GM12878 (cell line): ENCODE results near the gene SUFU. TPM values are rescaled to one million over a fixed set of nuclear protein-coding genes. Genes with fewer than 3 reads are reported as not detected.

Experiments
- ATAC-seq: fragments of 200-7000 bp; cut with Tn5 transposase; 3 replicates; pipeline ENCODE4 v1.9.1; 2020; ENCODE audit warnings: mild to moderate bottlenecking, moderate library complexity
- BruUV-seq: library from RNA; stranded (reverse); fragments of 400-500 nt; replicated peaks from 2 replicates; lab custom pipeline; 2021; lab: Mats Ljungman, UMichigan
- CTCF ChIA-PET: fragments of 300-600 bp; sonication (Branson Sonifier 250); formaldehyde crosslinking; extraction: SDS; loops from one replicate; lab custom pipeline; 2021; ENCODE audit warnings: inconsistent platforms; lab: Yijun Ruan, JAX
- POLR2A ChIA-PET: fragments of 350-600 bp; formaldehyde crosslinking; extraction: SDS; loops from one replicate; lab custom pipeline; 2021; ENCODE audit warnings: inconsistent platforms; lab: Charles Lee
- RAD21 ChIA-PET: fragments of 300-600 bp; sonication (Branson Sonifier 250); formaldehyde crosslinking; loops from one replicate; lab custom pipeline; 2023; ENCODE audit warnings: antibody characterized with exemption; ENCODE audit not compliant: unreplicated experiment; lab: Charles Lee
- SMC1A ChIA-PET: fragments of 300-600 bp; sonication (Branson Sonifier 250); formaldehyde crosslinking; loops from one replicate; lab custom pipeline; 2023; ENCODE audit not compliant: unreplicated experiment, uncharacterized antibody; lab: Charles Lee
- DNase-seq: peaks from one replicate; pipeline ENCODE4 v3.0.0-alpha.2; 2011; ENCODE audit warnings: low read depth, low spot score
- FAIRE-seq: peaks from 3 replicates; lab custom pipeline; 2011; peaks lifted over from hg19 to GRCh38; lab: Jason Lieb, UNC
- H2AFZ ChIP-seq: 2 replicates; pipeline ENCODE4 v1.6.0; 2011; ENCODE audit warnings: low read depth, low read length, control low read depth; ENCODE audit not compliant: control insufficient read depth
- H3K27ac ChIP-seq: 2 replicates; pipeline ENCODE4 v1.5.1; 2011; ENCODE audit warnings: control low read depth; ENCODE audit not compliant: control insufficient read depth, insufficient read depth
- H3K27me3 ChIP-seq, 2 experiments: replicated peaks in 1 of 2; 2 replicates each; pipeline versions ENCODE4 v1.6.0 to v1.6.1; 2011; ENCODE audit warnings: low read length in 1 of 2; ENCODE audit not compliant: control insufficient read depth in 2 of 2, insufficient read depth in 2 of 2
- H3K36me3 ChIP-seq, 2 experiments: 2 replicates each; pipeline ENCODE4 v1.5.1; 2011; ENCODE audit warnings: low read length in 1 of 2; ENCODE audit not compliant: control insufficient read depth in 2 of 2, insufficient read depth in 2 of 2
- H3K4me1 ChIP-seq: 2 replicates; pipeline ENCODE4 v1.6.1; 2011; ENCODE audit warnings: mild to moderate bottlenecking, low read length, moderate library complexity, mixed read lengths; ENCODE audit not compliant: control insufficient read depth, insufficient read depth
- H3K4me2 ChIP-seq: 2 replicates; pipeline ENCODE4 v1.6.0; 2011; ENCODE audit warnings: control low read depth; ENCODE audit not compliant: control insufficient read depth, insufficient read depth
- H3K4me3 ChIP-seq: fragments of 200-600 bp; sonication (generic); 2 replicates; pipeline ENCODE4 v1.5.1; 2016
- H3K79me2 ChIP-seq: 2 replicates; pipeline ENCODE4 v1.6.0; 2011; ENCODE audit warnings: low read length; ENCODE audit not compliant: control insufficient read depth, insufficient read depth
- H3K9ac ChIP-seq: 2 replicates; pipeline ENCODE4 v1.8.0; 2011; ENCODE audit warnings: low read length, control low read depth, mixed read lengths; ENCODE audit not compliant: control insufficient read depth, insufficient read depth
- H3K9me3 ChIP-seq: replicated peaks from 3 replicates; pipeline ENCODE4 v1.5.1; 2011; ENCODE audit warnings: mild to moderate bottlenecking, low read length; ENCODE audit not compliant: control insufficient read depth, insufficient read depth
- H4K20me1 ChIP-seq: 2 replicates; pipeline ENCODE4 v1.6.0; 2011; ENCODE audit not compliant: control insufficient read depth, insufficient read depth
- CBX3 ChIP-seq: fragments of 200-600 bp; sonication (generic); IDR thresholded peaks from 2 replicates; pipeline ENCODE4 v1.6.1; 2016; ENCODE audit warnings: low read depth, borderline replicate concordance
- CEBPZ ChIP-seq: fragments of 150-350 bp; IDR thresholded peaks from 2 replicates; pipeline ENCODE4 v1.6.1; 2016; ENCODE audit warnings: low read depth, low read length
- EED ChIP-seq: sonication (generic); IDR thresholded peaks from 2 replicates; pipeline ENCODE4 v1.6.1; 2016; ENCODE audit warnings: antibody characterized with exemption, low read depth
- ESRRA ChIP-seq: IDR thresholded peaks from 2 replicates; pipeline ENCODE4 v1.6.1; 2012; ENCODE audit warnings: mild to moderate bottlenecking, low read length, improper control_type of control experiment
- NFYB ChIP-seq: IDR thresholded peaks from 2 replicates; pipeline ENCODE4 v1.6.1; 2011; ENCODE audit warnings: low read depth, mild to moderate bottlenecking, low read length, improper control_type of control experiment, moderate library complexity; ENCODE audit not compliant: insufficient read depth
- POLR2AphosphoS2 ChIP-seq: IDR thresholded peaks from 2 replicates; pipeline ENCODE4 v1.6.1; 2011; ENCODE audit warnings: low read depth, mild to moderate bottlenecking, low read length, improper control_type of control experiment, moderate library complexity
- WRNIP1 ChIP-seq: IDR thresholded peaks from 2 replicates; pipeline ENCODE4 v1.6.1; 2011; ENCODE audit warnings: low read depth, low read length, improper control_type of control experiment, borderline replicate concordance
- ZBTB40 ChIP-seq: fragments of 450-650 bp; IDR thresholded peaks from 2 replicates; pipeline ENCODE4 v1.6.1; 2016; ENCODE audit warnings: mild to moderate bottlenecking, moderate library complexity, borderline replicate concordance
- ZNF274 ChIP-seq: IDR thresholded peaks from one replicate; pipeline ENCODE4 v1.8.0; 2011; ENCODE audit not compliant: insufficient read length, insufficient read depth
- ZNF622 ChIP-seq: fragments of 450-650 bp; IDR thresholded peaks from 2 replicates; pipeline ENCODE4 v1.6.1; 2017; ENCODE audit warnings: mild to moderate bottlenecking, inconsistent platforms
- WGBS: methylation state at CpG from one replicate; pipeline ENCODE4 v1.1.6; 2016; ENCODE audit warnings: low lambda C conversion rate; ENCODE audit not compliant: insufficient replicate concordance, insufficient coverage; ENCODE audit errors: missing lambda C conversion rate; 5-methylcytosine and 5-hydroxymethylcytosine counted together
- in situ Hi-C: fragments of 300-500 bp; cut with MboI; formaldehyde crosslinking; loops from 9 replicates; pipeline ENCODE4 v1.14.3; 2018; ENCODE audit warnings: mixed read lengths
- intact Hi-C: fragments of 100-400 bp; cut with micrococcal nuclease; formaldehyde crosslinking; loops from one replicate; pipeline ENCODE4 v1.14.2; 2022; ENCODE audit not compliant: unreplicated experiment
- polyA plus RNA-seq, 11 experiments: library from polyadenylated mRNA; depleted of rRNA in 4 of 11; unstranded in 6 of 11; stranded (reverse) in 5 of 11; fragments of >200 nt; fragmentation: Nextera tagmentation in 4 of 11; fragmentation: Illumina TruSeq in 1 of 11; extraction: Ambion mirVana in 4 of 11; extraction: Trizol in 1 of 11; gene quantifications; 1 replicate in 1 of 11; 2 replicates in 10 of 11; pipeline versions ENCODE4 v1.2.1 to v1.2.3, GENCODE V29; 2011 to 2016; ENCODE audit warnings: inconsistent platforms in 2 of 11, missing spikeins in 2 of 11, low read depth in 1 of 11
- total RNA-seq, 4 experiments: library from RNA; depleted of rRNA in 3 of 4; stranded (reverse); fragments of >200 nt in 3 of 4; fragmentation: Illumina TruSeq in 1 of 4; extraction: Trizol in 1 of 4; gene quantifications; 2 replicates each; pipeline versions ENCODE4 v1.2.1 to v1.2.3, GENCODE V29; 2013 to 2021

Gene SUFU
- total and polyA plus RNA-seq, 10 of the 15 experiments (the other 5 are each of a cell fraction or from before 2014, with no cell fraction given), result 0.68 to 7.7 (median 2.4) TPM

GRCh38 chr10:102588875-102589274 lies 85.1 kb downstream of the SUFU start (continued):
- TF ChIP-seq POLR2AphosphoS2, result no peak
- TF ChIP-seq ZBTB40, result no peak
- TF ChIP-seq NFYB, result no peak
- no peak for TF ChIP-seq ZNF622
- no peak for TF ChIP-seq ESRRA
- TF ChIP-seq, all 136 proteins: peak for 0

- H3K4me3 ChIP-seq, result no peak overlapping the region
- BruUV-seq, result no TSS peak
- intact Hi-C loops, result no loop called here
- ChIA-PET CTCF (interaction anchor here (0.6 to 6.3 kb wide), 4 partner anchors 10 to 799 kb away, joined by 3 to 40 read pairs (median 6); partner anchors contain the start of genes ACTR1A and SUFU), SMC1A (interaction anchor here (1.3 kb wide), 2 partner anchors 10 to 15 kb away, joined by 3 to 4 read pairs; no protein-coding TSS in a partner anchor), POLR2A (interaction anchor here (0.6 to 1.1 kb wide), 2 partner anchors 11 to 14 kb away, joined by 3 to 5 read pairs; no protein-coding TSS in a partner anchor), RAD21 (interaction anchor here (1.1 kb wide), 1 partner anchor 11 kb away, joined by 3 read pairs; no protein-coding TSS in a partner anchor)
- peaks cover 0 to 6% of the 10 kb centered on the region in 2 experiments; a peak in 1 of 4 replicates for H3K36me3 ChIP-seq
- H3K9ac ChIP-seq, result no peak overlapping the region
- TF ChIP-seq CEBPZ (no peak), WRNIP1 (no peak), ZNF274 (no peak), CBX3 (no peak), EED (no peak)
- no peak overlapping the region for H3K4me2 ChIP-seq
- H2AFZ ChIP-seq, result no peak overlapping the region
- H3K9me3 ChIP-seq, result no peaks in the 10 kb centered on the region
- 89% methylated on average over 6 of the region's 6 CpGs for WGBS
- no peaks in the 10 kb centered on the region for H3K4me1 ChIP-seq
- no peaks in the 10 kb centered on the region for H4K20me1 ChIP-seq
- ATAC-seq, result no peak
- H3K27ac ChIP-seq, result no peak overlapping the region
- in situ Hi-C loops, result no loop called here
- no peak for FAIRE-seq
- no peak for DNase-seq
- no peaks in the 10 kb centered on the region for H3K79me2 ChIP-seq
- no peaks in the 10 kb centered on the region for H3K27me3 ChIP-seq
Observed at GRCh38 chr10:102593074-102593803, 89.5 kb downstream of the SUFU start.
